HUES64 (cell line): ENCODE results near the gene ST8SIA1.

Source experiments
- H3K27ac ChIP-seq: 2 replicates; pipeline ENCODE4 v1.7.0; 2013; ENCODE audit warnings: low read depth, low read length, inconsistent platforms
- H3K27me3 ChIP-seq: 2 replicates; pipeline ENCODE4 v1.6.1; 2013; ENCODE audit warnings: mild to moderate bottlenecking, low read length; ENCODE audit not compliant: insufficient read depth
- H3K36me3 ChIP-seq: 2 replicates; pipeline ENCODE4 v1.6.1; 2013; ENCODE audit warnings: mild to moderate bottlenecking, low read length; ENCODE audit not compliant: insufficient read depth
- H3K4me1 ChIP-seq: 2 replicates; pipeline ENCODE4 v1.6.1; 2013; ENCODE audit warnings: mild to moderate bottlenecking, low read length, moderate library complexity; ENCODE audit not compliant: insufficient read depth
- H3K4me3 ChIP-seq: 2 replicates; pipeline ENCODE4 v1.5.1; 2013; ENCODE audit warnings: mild to moderate bottlenecking, low read length, moderate library complexity
- H3K9ac ChIP-seq: 2 replicates; pipeline ENCODE4 v1.6.1; 2013; ENCODE audit warnings: mild to moderate bottlenecking, low read depth, low read length
- H3K9me3 ChIP-seq: 2 replicates; pipeline ENCODE4 v1.6.1; 2013; ENCODE audit warnings: low read depth, low read length; ENCODE audit not compliant: insufficient read depth
- WGBS: fragments of 150-250, 120-280 bp; methylation state at CpG from one replicate; pipeline ENCODE4 v1.1.7; 2013; ENCODE audit warnings: missing lambda C conversion rate; 5-methylcytosine and 5-hydroxymethylcytosine counted together

The ST8SIA1 gene

GRCh38 chr12:22206111-22206728 lies 128.3 kb downstream of the ST8SIA1 start:
- Histone ChIP-seq H3K36me3 (no peaks in the 10 kb centered on the region), H3K4me3 (no peak overlapping the region), H3K27me3 (no peaks in the 10 kb centered on the region), H3K9me3 (no peaks in the 10 kb centered on the region), H3K9ac (no peak overlapping the region), H3K27ac (no peak overlapping the region), H3K4me1 (no peaks in the 10 kb centered on the region)
- 94% methylated on average over 6 of the region's 6 CpGs for WGBS

DNA sequence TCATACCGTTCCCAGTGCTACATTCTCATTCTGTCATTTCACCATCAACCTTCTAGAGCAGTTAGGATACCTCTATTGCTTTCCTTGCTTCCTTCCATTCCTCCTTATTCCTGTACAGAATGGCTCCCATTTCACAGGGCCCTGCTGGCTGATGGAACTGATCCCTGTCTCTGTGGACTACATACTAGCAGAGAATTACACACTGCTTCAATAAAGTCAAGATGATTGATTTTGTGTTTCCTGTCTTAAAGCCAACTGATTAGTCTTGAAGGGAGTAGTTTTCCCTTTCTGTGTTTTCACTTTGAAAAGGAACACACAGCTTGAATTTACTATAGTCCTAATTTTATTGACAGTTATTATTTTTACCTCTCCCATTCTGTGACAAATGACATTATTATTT lies 130.1 kb downstream of the ST8SIA1 start:
- Histone ChIP-seq H3K9me3 (no peaks in the 10 kb centered on the region), H3K27ac (no peak overlapping the region), H3K36me3 (no peaks in the 10 kb centered on the region), H3K9ac (no peak overlapping the region), H3K27me3 (no peaks in the 10 kb centered on the region), H3K4me1 (no peaks in the 10 kb centered on the region), H3K4me3 (no peak overlapping the region)
- WGBS, result 95% methylated on average over 1 of the region's 1 CpG

DNA sequence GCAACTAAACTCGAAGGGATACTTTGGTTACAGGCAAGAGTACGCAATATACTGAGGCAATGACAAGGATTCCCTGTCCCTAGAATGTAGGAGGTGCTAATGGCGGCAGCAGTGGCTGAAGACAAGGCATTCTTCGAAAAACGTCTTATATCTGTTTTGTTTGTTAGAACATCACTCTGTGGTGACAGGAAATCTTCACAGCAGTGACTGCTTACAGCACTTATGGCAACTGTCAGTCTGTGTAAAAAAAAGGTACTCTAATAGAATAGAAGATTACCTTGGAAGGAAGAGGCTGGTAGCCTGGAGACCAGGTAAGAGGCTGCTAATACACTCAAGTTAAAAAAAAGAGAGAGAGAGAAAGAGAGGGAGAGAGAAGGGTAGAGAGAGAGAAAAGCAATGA lies 131.7 kb downstream of the ST8SIA1 start:
- H3K4me1 ChIP-seq, result no peaks in the 10 kb centered on the region
- H3K27me3 ChIP-seq, result no peaks in the 10 kb centered on the region
- H3K9ac ChIP-seq, result no peak overlapping the region
- H3K27ac ChIP-seq, result no peak overlapping the region
- H3K36me3 ChIP-seq, result no peaks in the 10 kb centered on the region
- no peaks in the 10 kb centered on the region for H3K9me3 ChIP-seq
- WGBS, result 73% methylated on average over 5 of the region's 5 CpGs
- H3K4me3 ChIP-seq, result no peak overlapping the region

DNA sequence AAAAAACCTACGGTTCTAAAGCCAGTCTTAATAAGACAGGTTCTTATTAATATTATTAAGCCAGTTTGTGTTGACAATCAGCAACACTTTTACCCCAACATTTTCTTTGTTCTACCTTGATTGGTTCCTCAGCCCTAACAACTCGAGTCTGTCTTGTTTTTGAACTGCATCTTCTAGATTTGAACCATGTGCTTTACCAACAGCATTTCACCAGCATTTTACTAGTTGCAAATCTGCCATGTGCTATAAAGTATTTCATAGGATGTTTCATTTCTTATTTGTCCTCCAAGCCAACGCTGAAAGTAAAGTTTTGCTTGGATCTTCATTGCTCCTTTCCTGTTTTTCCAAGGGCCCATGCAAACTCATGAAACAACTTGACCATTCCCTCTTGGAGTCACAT lies 133.4 kb downstream of the ST8SIA1 start:
- H3K4me3 ChIP-seq, result no peak overlapping the region
- no peak overlapping the region for H3K27ac ChIP-seq
- no peaks in the 10 kb centered on the region for H3K27me3 ChIP-seq
- no peak overlapping the region for H3K9ac ChIP-seq
- H3K36me3 ChIP-seq, result no peaks in the 10 kb centered on the region
- H3K4me1 ChIP-seq, result no peaks in the 10 kb centered on the region
- H3K9me3 ChIP-seq, result no peaks in the 10 kb centered on the region
- WGBS, result 88% methylated on average over 3 of the region's 3 CpGs

GRCh38 chr12:22196236-22196635 lies 138.3 kb downstream of the ST8SIA1 start:
- 82% methylated on average over 1 of the region's 1 CpG for WGBS
- Histone ChIP-seq H3K9ac (no peak overlapping the region), H3K4me1 (no peaks in the 10 kb centered on the region), H3K27me3 (no peaks in the 10 kb centered on the region), H3K27ac (no peak overlapping the region), H3K36me3 (no peaks in the 10 kb centered on the region), H3K4me3 (no peak overlapping the region), H3K9me3 (no peaks in the 10 kb centered on the region)

DNA sequence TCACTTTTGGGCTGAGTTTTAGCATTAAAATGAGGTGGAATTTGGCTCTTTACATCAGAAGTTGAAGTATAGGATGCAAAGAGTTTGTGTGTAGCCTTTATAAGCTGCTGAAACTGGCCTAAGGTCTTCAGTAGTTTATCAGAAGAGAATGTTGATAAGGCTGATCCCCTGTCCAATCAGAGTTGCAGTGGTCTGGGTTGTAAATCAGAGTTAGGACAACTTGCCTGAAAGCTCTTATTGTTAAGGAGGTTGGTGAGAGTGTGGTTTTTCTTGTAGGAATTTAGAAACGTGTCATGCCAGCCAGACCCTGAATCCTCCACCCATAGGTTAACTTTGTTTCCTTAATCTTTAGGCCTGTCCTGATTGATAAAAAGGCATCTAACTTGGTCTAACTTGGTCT lies 143.5 kb downstream of the ST8SIA1 start:
- Histone ChIP-seq H3K9ac (no peak overlapping the region), H3K27ac (no peak overlapping the region)
- WGBS, result 71% methylated on average over 1 of the region's 1 CpG

GRCh38 chr12:22188431-22188830 lies 146.1 kb downstream of the ST8SIA1 start:
- H3K36me3 ChIP-seq, result no peaks in the 10 kb centered on the region
- no peaks in the 10 kb centered on the region for H3K9me3 ChIP-seq
- 82% methylated on average over 3 of the region's 3 CpGs for WGBS
- H3K27ac ChIP-seq, result no peak overlapping the region
- no peak overlapping the region for H3K9ac ChIP-seq
- H3K27me3 ChIP-seq, result no peaks in the 10 kb centered on the region
- H3K4me1 ChIP-seq, result no peaks in the 10 kb centered on the region
- H3K4me3 ChIP-seq, result no peak overlapping the region

More for the DNA sequence above, 143.5 kb downstream of the ST8SIA1 start:
- H3K4me3 ChIP-seq, result no peak overlapping the region
- H3K27me3 ChIP-seq, result no peaks in the 10 kb centered on the region
- no peaks in the 10 kb centered on the region for H3K4me1 ChIP-seq
- H3K36me3 ChIP-seq, result no peaks in the 10 kb centered on the region
- H3K9me3 ChIP-seq, result no peaks in the 10 kb centered on the region

- H3K4me3 ChIP-seq, result no peak overlapping the region
- H3K9ac ChIP-seq, result no peak overlapping the region; the same call in 1 of the 2 replicates
- H3K4me1 ChIP-seq, result no peaks in the 10 kb centered on the region
- no peak overlapping the region for H3K27ac ChIP-seq
- no CpG with 5 or more reads among the region's 1 CpG for whole genome bisulfite sequencing
- no peaks in the 10 kb centered on the region for H3K27me3 ChIP-seq
- no peaks in the 10 kb centered on the region for H3K9me3 ChIP-seq
- H3K36me3 ChIP-seq, result no peaks in the 10 kb centered on the region
Observed at GRCh38 chr12:22180705-22181104, 153.8 kb downstream of the ST8SIA1 start.

- Histone ChIP-seq H3K4me3 (no peak overlapping the region), H3K9me3 (no peaks in the 10 kb centered on the region), H3K9ac (no peak overlapping the region), H3K4me1 (no peaks in the 10 kb centered on the region), H3K36me3 (no peaks in the 10 kb centered on the region), H3K27ac (no peak overlapping the region), H3K27me3 (no peaks in the 10 kb centered on the region)
Observed at GRCh38 chr12:22173177-22173576, 161.3 kb downstream of the ST8SIA1 start.

DNA sequence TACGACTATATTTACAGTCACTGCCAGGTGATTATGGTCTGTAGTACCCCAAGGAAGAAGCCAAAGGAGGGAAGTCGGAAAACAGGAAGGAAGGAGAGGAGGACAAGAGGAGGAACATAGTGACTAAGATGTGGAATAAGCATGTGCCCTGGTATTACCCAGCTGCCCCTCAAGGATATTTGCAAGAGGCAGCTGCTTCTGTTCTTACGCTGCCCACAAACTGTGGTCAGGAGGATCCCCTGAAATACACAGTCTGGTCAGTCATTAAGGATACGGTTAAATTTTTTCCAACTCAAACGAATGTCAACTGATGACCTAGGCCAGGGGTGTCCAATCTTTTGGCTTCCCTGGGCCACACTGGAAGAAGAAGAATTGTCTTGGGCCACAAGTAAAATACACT lies 162.0 kb downstream of the ST8SIA1 start:
- no peaks in the 10 kb centered on the region for H3K27me3 ChIP-seq
- 95% methylated on average over 5 of the region's 5 CpGs for WGBS

DNA sequence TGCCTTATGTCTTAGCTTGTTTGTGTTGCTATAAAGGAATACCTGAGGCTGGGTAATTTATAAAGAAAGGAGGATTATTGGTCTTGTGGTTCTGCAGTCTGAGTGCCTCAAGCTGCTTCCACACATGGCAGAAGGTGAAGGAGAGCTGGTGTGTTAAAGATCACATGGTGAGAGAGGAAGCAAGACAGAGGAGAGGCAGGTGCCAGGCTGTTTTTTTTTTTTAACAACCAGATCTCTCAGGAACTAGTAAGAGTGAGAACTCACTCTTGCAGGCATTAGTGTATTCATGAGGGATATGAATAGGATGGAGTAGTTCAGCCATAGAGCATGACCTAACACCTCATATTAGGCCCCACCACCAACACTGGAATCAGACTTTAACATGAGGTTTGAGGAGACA lies 165.1 kb downstream of the ST8SIA1 start:
- Histone ChIP-seq H3K4me3 (no peak overlapping the region), H3K36me3 (no peaks in the 10 kb centered on the region), H3K27me3 (no peaks in the 10 kb centered on the region), H3K9ac (no peak overlapping the region), H3K9me3 (no peaks in the 10 kb centered on the region), H3K27ac (no peak overlapping the region), H3K4me1 (no peaks in the 10 kb centered on the region)

More for the DNA sequence above, 162.0 kb downstream of the ST8SIA1 start:
- Histone ChIP-seq H3K27ac (no peak overlapping the region), H3K9ac (no peak overlapping the region), H3K36me3 (no peaks in the 10 kb centered on the region), H3K4me3 (no peak overlapping the region), H3K9me3 (no peaks in the 10 kb centered on the region), H3K4me1 (no peaks in the 10 kb centered on the region)

- no peaks in the 10 kb centered on the region for H3K9me3 ChIP-seq
- H3K4me3 ChIP-seq, result no peak overlapping the region
- no peak overlapping the region for H3K9ac ChIP-seq
- WGBS, result 93% methylated on average over 4 of the region's 4 CpGs
- no peaks in the 10 kb centered on the region for H3K36me3 ChIP-seq
- H3K27me3 ChIP-seq, result no peaks in the 10 kb centered on the region
- no peaks in the 10 kb centered on the region for H3K4me1 ChIP-seq
- H3K27ac ChIP-seq, result no peak overlapping the region
Observed at GRCh38 chr12:22164139-22164538, 170.4 kb downstream of the ST8SIA1 start.
